AG09319 (cell line): ENCODE results near the gene SIGLEC5.

ENCODE experiments used
- DNase-seq: peaks from one replicate; pipeline ENCODE4 v3.0.0-alpha.2; 2010; ENCODE audit warnings: low read depth; ENCODE audit errors: extremely low read depth
- CTCF ChIP-seq: IDR thresholded peaks from 2 replicates; pipeline ENCODE4 v1.5.1; 2011; ENCODE audit warnings: low read depth, mild to moderate bottlenecking, inconsistent platforms, low read length, moderate library complexity

Gene SIGLEC5

GRCh38 chr19:51607077-51607476, 23.1 kb downstream of the SIGLEC5 start:
- DNase-seq, result no peak
- TF ChIP-seq CTCF, result no peak

DNA sequence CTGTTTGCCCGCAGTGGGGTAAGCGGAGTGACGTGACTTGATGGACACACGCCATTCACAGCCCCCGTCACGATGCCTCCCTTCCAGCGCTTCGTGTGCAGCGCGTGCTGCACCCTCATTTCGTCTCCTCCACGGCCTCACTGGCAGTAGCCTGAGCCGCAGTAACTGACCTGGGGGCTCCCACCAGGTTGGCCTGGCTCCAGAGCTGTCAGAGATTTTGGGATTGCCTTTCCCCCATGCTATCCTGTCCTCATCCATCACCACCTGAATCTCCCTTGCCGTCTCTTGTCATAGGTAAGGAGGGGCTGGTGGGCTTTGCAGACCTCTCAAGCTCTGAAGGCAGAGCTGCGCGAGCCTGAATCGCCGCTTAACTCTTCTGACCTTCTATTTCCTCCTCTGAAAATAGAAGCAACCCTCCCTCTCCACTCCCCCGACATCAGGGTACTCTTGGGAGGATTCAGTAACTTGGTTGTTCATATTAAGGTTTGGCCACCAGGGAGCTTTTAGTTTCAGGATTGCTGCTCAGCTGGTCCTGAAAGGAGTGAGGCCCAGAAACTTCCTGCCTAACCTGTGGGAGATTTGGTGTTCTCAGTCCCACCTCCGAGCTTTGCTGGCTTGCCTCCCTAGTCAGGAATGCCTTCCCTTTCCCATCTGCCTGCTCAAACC, 27.9 kb downstream of the SIGLEC5 start:
- no peak for TF ChIP-seq CTCF
- no peak for DNase-seq

DNA sequence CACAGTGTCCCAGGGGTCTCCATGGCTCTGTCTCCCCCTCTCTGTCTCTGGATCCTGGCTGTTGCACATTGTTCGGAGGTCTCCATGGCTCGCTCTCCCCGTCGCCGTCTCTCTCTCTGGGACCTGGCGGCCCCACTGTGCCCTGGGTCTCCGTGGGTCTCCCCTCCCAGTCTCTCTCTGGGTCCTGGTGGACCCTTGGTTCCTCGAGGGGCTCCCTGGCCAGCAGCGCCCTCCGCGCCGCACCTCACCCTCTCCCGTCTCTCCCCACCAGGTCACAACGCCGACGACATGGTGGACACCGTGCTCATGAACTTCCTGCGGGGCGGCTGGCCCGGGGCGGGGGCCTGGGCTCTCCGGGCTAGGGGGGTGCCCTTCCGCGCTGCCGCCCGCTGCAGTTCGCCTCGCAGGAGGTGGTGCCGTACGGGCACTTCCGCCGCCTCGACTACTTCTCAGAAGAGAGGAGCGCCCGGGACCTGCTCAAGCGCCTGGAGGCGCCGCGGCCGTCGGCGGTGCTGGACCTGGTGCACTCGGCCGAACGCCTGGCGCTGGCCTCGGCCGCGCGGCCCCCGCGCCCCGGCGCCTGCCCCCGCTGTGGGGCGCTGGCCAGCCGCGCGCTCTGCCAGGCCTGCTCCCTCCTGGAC, 29.1 kb downstream of the SIGLEC5 start:
- TF ChIP-seq CTCF, result no peak

DNA sequence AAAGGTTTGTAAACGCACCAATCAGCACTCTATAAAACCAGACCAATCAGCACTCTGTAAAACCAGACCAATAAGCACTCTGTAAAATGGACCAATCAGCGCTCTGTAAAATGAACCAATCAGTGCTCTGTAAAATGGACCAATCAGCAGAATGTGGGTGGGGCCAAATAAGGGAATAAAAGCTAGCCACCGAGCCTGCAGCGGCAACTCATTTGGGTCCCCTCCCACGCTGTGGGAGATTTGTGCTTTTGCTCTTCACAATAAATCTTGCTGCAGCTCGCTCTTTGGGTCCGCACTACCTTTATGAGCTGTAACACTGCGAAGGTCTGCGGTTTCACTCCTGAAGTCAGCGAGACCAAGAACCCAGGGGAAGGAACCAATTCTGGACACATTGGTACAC, 31.1 kb downstream of the SIGLEC5 start:
- DNase-seq, result no peak
- no peak for TF ChIP-seq CTCF

More for the DNA sequence above, 29.1 kb downstream of the SIGLEC5 start:
- no peak for DNase-seq

DNA sequence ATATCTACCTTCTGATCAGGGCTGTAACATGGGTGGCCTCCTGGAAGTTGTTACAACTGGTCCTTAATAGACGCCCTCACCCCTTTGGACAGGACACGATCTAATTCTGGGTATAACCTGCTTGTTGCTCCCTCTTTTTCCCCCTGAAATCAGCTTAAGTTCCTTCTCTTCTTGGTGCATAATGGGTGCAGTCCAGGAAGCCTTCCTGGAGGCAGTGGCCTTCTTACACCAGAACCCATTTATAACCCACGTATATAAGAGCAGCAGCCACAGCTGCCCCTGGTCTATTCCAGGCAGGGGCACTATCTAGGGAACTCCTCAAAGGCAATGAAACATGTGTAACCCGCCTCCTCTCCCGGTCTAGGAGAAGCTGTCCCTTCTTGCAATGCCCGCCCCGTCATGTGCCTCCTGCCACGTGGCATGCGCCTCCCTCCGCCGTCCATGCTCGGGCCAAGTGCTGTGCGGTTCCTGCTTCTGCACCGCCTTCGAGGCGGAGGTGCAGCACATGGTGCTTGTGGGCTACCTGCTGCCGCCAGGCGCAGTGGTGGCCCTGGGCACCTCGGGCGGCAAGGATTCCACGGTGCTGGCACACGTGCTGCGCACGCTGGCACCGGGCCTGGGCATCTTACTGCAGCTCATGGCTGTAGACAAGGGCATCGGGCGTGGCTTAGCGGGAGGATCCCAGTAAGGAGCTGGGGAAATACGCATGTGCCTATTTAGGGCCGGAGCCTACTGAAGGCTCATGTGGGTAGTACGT, 31.9 kb downstream of the SIGLEC5 start:
- no peak for TF ChIP-seq CTCF
- DNase-seq, result no peak

- no peak for DNase-seq
Observed at GRCh38 chr19:51595190-51596175, 34.7 kb downstream of the SIGLEC5 start.

More at GRCh38 chr19:51595190-51596175, 34.7 kb downstream of the SIGLEC5 start:
- TF ChIP-seq CTCF, result no peak
